DND-41 (cell line): ENCODE data around the gene TOMM70.
A peak's percentile ranks its signal among the peaks of the same experiment; 100 is the strongest.

Experiments used
- ATAC-seq: fragments of 200-7000 bp; cut with Tn5 transposase; 3 replicates; pipeline ENCODE4 v1.9.1; 2021; ENCODE audit warnings: low read depth; ENCODE audit not compliant: insufficient read depth
- DNase-seq: peaks from one replicate; pipeline ENCODE4 v3.0.0-alpha.2; 2020
- H2AFZ ChIP-seq: 2 replicates; pipeline ENCODE4 v1.6.0; 2012; ENCODE audit warnings: low read depth, low read length
- H3K27ac ChIP-seq: 2 replicates; pipeline ENCODE4 v1.5.1; 2012; ENCODE audit warnings: low read length, inconsistent platforms
- H3K27me3 ChIP-seq: fragments of 200-600 bp; sonication (generic); 2 replicates; pipeline ENCODE4 v1.6.0; 2012; ENCODE audit warnings: low read length, mild to moderate bottlenecking, inconsistent platforms; ENCODE audit not compliant: insufficient read depth, poor library complexity
- H3K36me3 ChIP-seq: 2 replicates; pipeline ENCODE4 v1.5.1; 2012; ENCODE audit warnings: low read length, inconsistent platforms; ENCODE audit not compliant: insufficient read depth
- H3K4me1 ChIP-seq: 2 replicates; pipeline ENCODE4 v1.5.1; 2012; ENCODE audit warnings: mild to moderate bottlenecking, low read length; ENCODE audit not compliant: insufficient read depth
- H3K4me2 ChIP-seq: 2 replicates; pipeline ENCODE4 v1.6.0; 2012; ENCODE audit warnings: mild to moderate bottlenecking, moderate library complexity, low read length, inconsistent platforms; ENCODE audit not compliant: insufficient read depth
- H3K4me3 ChIP-seq, 2 experiments: fragments of 200-600 bp in 1 of 2; shearing (Covaris generic) in 1 of 2; 2 replicates each; pipeline ENCODE4 v1.5.1; 2012 to 2016; ENCODE audit warnings: inconsistent platforms in 2 of 2, low read length in 2 of 2, mild to moderate bottlenecking in 2 of 2, low read depth in 1 of 2, moderate library complexity in 1 of 2
- H3K79me2 ChIP-seq: 2 replicates; pipeline ENCODE4 v1.6.0; 2012; ENCODE audit warnings: low read length, inconsistent platforms; ENCODE audit not compliant: insufficient read depth
- H3K9ac ChIP-seq: 2 replicates; pipeline ENCODE4 v1.6.0; 2012; ENCODE audit warnings: low read depth, mild to moderate bottlenecking, inconsistent platforms, low read length, moderate library complexity
- H3K9me3 ChIP-seq: 2 replicates; pipeline ENCODE4 v1.5.1; 2012; ENCODE audit warnings: low read length, moderate library complexity, mild to moderate bottlenecking, inconsistent platforms; ENCODE audit not compliant: insufficient read depth, severe bottlenecking
- H4K20me1 ChIP-seq: 2 replicates; pipeline ENCODE4 v1.6.0; 2012; ENCODE audit warnings: low read length; ENCODE audit not compliant: insufficient read depth
- EZH2 ChIP-seq: IDR thresholded peaks from 3 replicates; pipeline ENCODE4 v1.6.1; 2012; ENCODE audit warnings: borderline replicate concordance, low read depth, mild to moderate bottlenecking, moderate library complexity, low read length, inconsistent platforms; ENCODE audit not compliant: severe bottlenecking
- TF ChIP-seq, protein P1 (sequence below): IDR thresholded peaks from 2 replicates; pipeline ENCODE4 v1.5.1; 2012; ENCODE audit warnings: borderline replicate concordance, low read length, moderate library complexity, mild to moderate bottlenecking; ENCODE audit not compliant: poor library complexity, severe bottlenecking; ENCODE audit errors: extremely low read depth

TOMM70 gene

DNA sequence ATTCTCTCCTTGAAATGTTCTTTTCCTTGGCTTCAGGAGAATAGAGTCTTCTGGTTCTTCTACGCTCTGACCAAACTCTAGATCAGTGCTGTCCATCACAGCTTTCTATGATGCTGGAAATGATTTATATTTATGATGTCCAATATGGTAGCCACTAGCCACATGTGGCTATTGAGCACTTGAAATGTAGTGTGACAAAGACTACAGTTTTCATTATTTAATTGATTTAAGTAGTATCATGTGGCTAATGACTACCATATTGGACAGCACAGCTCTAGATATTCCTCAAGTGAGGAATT lies 3.3 kb upstream of the TOMM70 start:
- Histone ChIP-seq H3K36me3 (peaks cover 6% of the 10 kb centered on the region), H4K20me1 (peaks cover 13% of the 10 kb centered on the region; the same call in 1 of the 2 replicates), H3K27ac (no peak overlapping the region), H3K4me2 (peak overlapping the region; percentile 87), H3K9ac (no peak overlapping the region), H3K4me3 (peak overlapping the region in 1 of 2 experiments; percentile 98; a peak in 1 of 4 replicates), H2AFZ (no peak overlapping the region), H3K27me3 (no peaks in the 10 kb centered on the region), H3K9me3 (no peaks in the 10 kb centered on the region), H3K4me1 (peaks cover 36% of the 10 kb centered on the region), H3K79me2 (peaks cover 45% of the 10 kb centered on the region)
- DNase-seq: no peak
- TF ChIP-seq, protein P1, sequence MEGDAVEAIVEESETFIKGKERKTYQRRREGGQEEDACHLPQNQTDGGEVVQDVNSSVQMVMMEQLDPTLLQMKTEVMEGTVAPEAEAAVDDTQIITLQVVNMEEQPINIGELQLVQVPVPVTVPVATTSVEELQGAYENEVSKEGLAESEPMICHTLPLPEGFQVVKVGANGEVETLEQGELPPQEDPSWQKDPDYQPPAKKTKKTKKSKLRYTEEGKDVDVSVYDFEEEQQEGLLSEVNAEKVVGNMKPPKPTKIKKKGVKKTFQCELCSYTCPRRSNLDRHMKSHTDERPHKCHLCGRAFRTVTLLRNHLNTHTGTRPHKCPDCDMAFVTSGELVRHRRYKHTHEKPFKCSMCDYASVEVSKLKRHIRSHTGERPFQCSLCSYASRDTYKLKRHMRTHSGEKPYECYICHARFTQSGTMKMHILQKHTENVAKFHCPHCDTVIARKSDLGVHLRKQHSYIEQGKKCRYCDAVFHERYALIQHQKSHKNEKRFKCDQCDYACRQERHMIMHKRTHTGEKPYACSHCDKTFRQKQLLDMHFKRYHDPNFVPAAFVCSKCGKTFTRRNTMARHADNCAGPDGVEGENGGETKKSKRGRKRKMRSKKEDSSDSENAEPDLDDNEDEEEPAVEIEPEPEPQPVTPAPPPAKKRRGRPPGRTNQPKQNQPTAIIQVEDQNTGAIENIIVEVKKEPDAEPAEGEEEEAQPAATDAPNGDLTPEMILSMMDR: no peak
- TF ChIP-seq EZH2: no peak
- no peak for ATAC-seq

DNA sequence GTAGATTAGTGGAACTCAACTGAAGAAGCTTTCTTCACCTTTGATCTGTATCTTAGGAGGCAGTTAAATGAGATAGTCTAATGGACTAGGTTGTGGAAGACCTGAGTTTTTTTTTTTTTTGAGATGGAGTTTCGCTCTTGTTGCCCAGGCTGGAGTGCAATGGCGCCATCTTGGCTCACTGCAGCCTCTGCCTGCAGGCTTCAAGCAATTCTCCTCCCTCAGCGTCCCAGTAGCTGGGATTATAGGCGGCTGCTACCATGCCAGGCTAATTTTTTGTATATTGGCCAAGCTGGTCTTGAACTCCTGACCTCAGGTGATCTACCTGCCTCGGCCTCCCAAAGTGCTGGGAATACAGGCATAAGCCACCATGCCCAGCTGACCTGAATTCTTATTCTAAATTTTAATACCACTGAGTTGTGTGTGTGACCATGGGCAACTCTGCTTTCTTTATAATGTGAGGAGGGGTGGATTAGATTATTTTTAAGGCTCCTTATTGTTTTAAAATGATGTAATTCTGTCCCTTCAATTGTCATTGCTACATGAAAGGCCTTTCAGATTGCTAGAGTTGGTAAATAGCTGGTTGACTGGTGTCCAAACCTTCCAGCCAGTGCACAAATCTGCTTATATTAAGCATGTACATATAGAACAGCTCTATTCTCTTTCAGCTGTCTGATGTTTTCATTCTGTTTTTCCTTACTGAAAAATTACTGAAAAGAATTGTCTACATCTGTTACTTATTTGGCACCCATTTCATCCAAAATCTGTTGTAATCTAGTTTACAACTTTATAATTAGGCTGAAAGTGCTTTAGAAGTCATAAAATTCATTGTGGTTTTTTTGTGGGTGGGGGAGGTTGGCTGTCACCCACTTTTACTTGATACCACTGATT lies 2.7 kb upstream of the TOMM70 start:
- H3K79me2 ChIP-seq: peaks cover 51% of the 10 kb centered on the region
- peak overlapping the region in 1 of 2 experiments; percentile 98; a peak in 2 of 4 replicates for H3K4me3 ChIP-seq
- TF ChIP-seq, protein P1: peak; percentile 38
- TF ChIP-seq EZH2: no peak
- peaks cover 6% of the 10 kb centered on the region for H3K36me3 ChIP-seq
- no peak overlapping the region for H2AFZ ChIP-seq
- DNase-seq (peak; percentile 30), ATAC-seq (no peak)
- H3K27me3 ChIP-seq: no peaks in the 10 kb centered on the region
- H3K9me3 ChIP-seq: no peaks in the 10 kb centered on the region
- peaks cover 18% of the 10 kb centered on the region; the same call in 1 of the 2 replicates for H4K20me1 ChIP-seq
- peak overlapping the region; percentile 87 for H3K4me2 ChIP-seq
- 0 out of 2 replicates have a peak overlapping the region, but pooled peaks have one; percentile 91 for H3K27ac ChIP-seq
- H3K9ac ChIP-seq: peak overlapping the region; percentile 66
- H3K4me1 ChIP-seq: peaks cover 42% of the 10 kb centered on the region

- no peaks in the 10 kb centered on the region for H3K27me3 ChIP-seq
- peaks cover 2% of the 10 kb centered on the region; the same call in 1 of the 2 replicates for H3K36me3 ChIP-seq
- peaks cover 50% of the 10 kb centered on the region for H3K4me1 ChIP-seq
- peak overlapping the region; percentile 75 for H2AFZ ChIP-seq
- H3K9me3 ChIP-seq: no peaks in the 10 kb centered on the region
- peak overlapping the region; percentile 66 for H3K9ac ChIP-seq
- ATAC-seq (no peak), DNase-seq (no peak)
- H3K79me2 ChIP-seq: peaks cover 58% of the 10 kb centered on the region
- TF ChIP-seq, protein P1: no peak
- no peak for TF ChIP-seq EZH2
- peak overlapping the region; percentile 91 for H3K27ac ChIP-seq
- peak overlapping the region; percentile 88 to 98 for H3K4me3 ChIP-seq
- peak overlapping the region; percentile 87 for H3K4me2 ChIP-seq
- H4K20me1 ChIP-seq: peaks cover 22% of the 10 kb centered on the region; the same call in 1 of the 2 replicates
These were observed 2.0 kb upstream of the TOMM70 start for GRCh38 chr3:100402891-100403290.
